Measurements from ENCODE around the gene AP4M1.

The AP4M1 gene

GRCh38 chr7:100061518-100062193 is 39.8 kb upstream of the AP4M1 start:
- Mint-ChIP-seq H3K36me3 (ENCODE audit: low read depth) (peaks cover 85% of the 10 kb centered on the region), H3K27me3 (ENCODE audit: low read depth, poor library complexity) (no peaks in the 10 kb centered on the region), H3K27ac (no peak overlapping the region), H3K4me1 (no peaks in the 10 kb centered on the region), H3K9me3 (peaks cover 22% of the 10 kb centered on the region), H3K4me3 (no peak overlapping the region)
- TF ChIP-seq CTCF (IDR thresholded peaks at IDR 0.05) = no peak
- no peak for DNase-seq

GRCh38 chr7:100063376-100063775 is 38.1 kb upstream of the AP4M1 start:
- Mint-ChIP-seq H3K4me3 (no peak overlapping the region), H3K27me3 (ENCODE audit: low read depth, poor library complexity) (no peaks in the 10 kb centered on the region), H3K27ac (peak overlapping the region; percentile 46), H3K36me3 (ENCODE audit: low read depth) (peaks cover 85% of the 10 kb centered on the region), H3K9me3 (peaks cover 40% of the 10 kb centered on the region), H3K4me1 (no peaks in the 10 kb centered on the region)
- no peak for DNase-seq
- TF ChIP-seq CTCF (IDR thresholded peaks at IDR 0.05) = no peak

- H3K27ac Mint-ChIP-seq = peak overlapping the region; percentile 46
- H3K27me3 Mint-ChIP-seq (ENCODE audit: low read depth, poor library complexity) = no peaks in the 10 kb centered on the region
- TF ChIP-seq CTCF (IDR thresholded peaks at IDR 0.05) = no peak
- H3K9me3 Mint-ChIP-seq = peaks cover 47% of the 10 kb centered on the region
- H3K4me3 Mint-ChIP-seq = no peak overlapping the region
- DNase-seq = no peak
- peaks cover 87% of the 10 kb centered on the region for H3K36me3 Mint-ChIP-seq (ENCODE audit: low read depth)
- no peaks in the 10 kb centered on the region for H3K4me1 Mint-ChIP-seq
Observed at GRCh38 chr7:100064162-100064561, 37.3 kb upstream of the AP4M1 start.

- no peak for TF ChIP-seq CTCF (IDR thresholded peaks at IDR 0.05)
- Mint-ChIP-seq H3K36me3 (ENCODE audit: low read depth) (peaks cover 92% of the 10 kb centered on the region), H3K27me3 (ENCODE audit: low read depth, poor library complexity) (peaks cover 6% of the 10 kb centered on the region), H3K4me1 (no peaks in the 10 kb centered on the region), H3K4me3 (no peak overlapping the region), H3K27ac (no peak overlapping the region), H3K9me3 (peaks cover 62% of the 10 kb centered on the region)
- DNase-seq = no peak
Observed at GRCh38 chr7:100065452-100066186, 35.8 kb upstream of the AP4M1 start.

GRCh38 chr7:100066953-100067352 is 34.5 kb upstream of the AP4M1 start:
- no peaks in the 10 kb centered on the region for H3K4me1 Mint-ChIP-seq
- peaks cover 92% of the 10 kb centered on the region for H3K36me3 Mint-ChIP-seq (ENCODE audit: low read depth)
- peaks cover 75% of the 10 kb centered on the region for H3K9me3 Mint-ChIP-seq
- no peak for DNase-seq
- TF ChIP-seq CTCF (IDR thresholded peaks at IDR 0.05) = no peak
- peaks cover 10% of the 10 kb centered on the region for H3K27me3 Mint-ChIP-seq (ENCODE audit: low read depth, poor library complexity)
- no peak overlapping the region for H3K4me3 Mint-ChIP-seq
- no peak overlapping the region for H3K27ac Mint-ChIP-seq

Measured in nephron progenitor cell (in vitro differentiated cells).